Thyroid gland (tissue), 4 donors: ENCODE data around the gene PSMG4. TPM values are rescaled to one million over a fixed set of nuclear protein-coding genes. Genes with fewer than 3 reads are reported as not detected.

Experiments used
- DNase-seq, 2 donors: peaks; one replicate each; pipeline ENCODE4 v3.0.0-alpha.2; 2019
- H3K27ac ChIP-seq, 3 donors: fragments of 200-600 bp; sonication (generic); 1 replicate in 2 of 3; 2 replicates in 1 of 3; pipeline ENCODE4 v1.5.1; 2016 to 2019; ENCODE audit warnings: mild to moderate bottlenecking in 1 of 3, moderate library complexity in 1 of 3
- H3K27me3 ChIP-seq: fragments of 200-600 bp; sonication (generic); one replicate; pipeline ENCODE4 v1.5.1; 2019
- H3K36me3 ChIP-seq, 2 donors: fragments of 200-600 bp; sonication (generic); one replicate each; pipeline ENCODE4 v1.5.1; 2016 to 2019
- H3K4me1 ChIP-seq, 2 donors: fragments of 200-600 bp; sonication (generic); one replicate each; pipeline ENCODE4 v1.5.1; 2017 to 2019
- H3K4me3 ChIP-seq, 3 donors: fragments of 200-600 bp; sonication (generic); replicated peaks in 1 of 3; 1 replicate in 2 of 3; 2 replicates in 1 of 3; pipeline ENCODE4 v1.5.1; 2016; ENCODE audit warnings: mild to moderate bottlenecking in 1 of 3
- H3K9me3 ChIP-seq: fragments of 200-600 bp; sonication (generic); one replicate; pipeline ENCODE4 v1.5.1; 2017
- CTCF ChIP-seq, 6 experiments: fragments of 200-600 bp in 3 of 6; fragments of 450-650 bp in 3 of 6; sonication (generic) in 3 of 6; IDR thresholded peaks; one replicate each; pipeline ENCODE4 v1.5.1; 2016 to 2019; ENCODE audit warnings: antibody characterized with exemption in 6 of 6, mild to moderate bottlenecking in 2 of 6, inconsistent platforms in 1 of 6, moderate library complexity in 1 of 6
- POLR2A ChIP-seq, 2 donors: fragments of 450-650 bp; IDR thresholded peaks; one replicate each; pipeline ENCODE4 v1.6.1; 2017; ENCODE audit warnings: antibody characterized with exemption in 2 of 2, mild to moderate bottlenecking in 2 of 2, moderate library complexity in 1 of 2
- WGBS, 2 donors: methylation state at CpG; one replicate each; pipeline ENCODE4 v1.1.5; 2017; 5-methylcytosine and 5-hydroxymethylcytosine counted together
- intact Hi-C: fragments of 100-400 bp; cut with DNase I; formaldehyde crosslinking; loops from one replicate; pipeline ENCODE4 v1.15.1; 2023
- total RNA-seq, 4 donors: library from RNA; depleted of rRNA; stranded (reverse); fragments of >200 nt; gene quantifications; one replicate each; pipeline ENCODE4 v1.2.3, GENCODE V29; 2016

PSMG4 gene
- total RNA-seq, 4 donors from 2014 or later: 19.6 to 41.8 (median 34.4) TPM

GRCh38 chr6:3297909-3298308 is 39.2 kb downstream of the PSMG4 start:
- Histone ChIP-seq H3K27ac (no peak overlapping the region), H3K4me3 (no peak overlapping the region), H3K9me3 (no peaks in the 10 kb centered on the region), H3K36me3 (no peaks in the 10 kb centered on the region), H3K27me3 (no peaks in the 10 kb centered on the region), H3K4me1 (no peaks in the 10 kb centered on the region)
- intact Hi-C loops: no loop called here
- WGBS, 2 donors: 86 to 90% methylated on average over 11 of the region's 11 CpGs
- no peak for DNase-seq
- no peak for TF ChIP-seq CTCF (IDR thresholded peaks at IDR 0.05)
- TF ChIP-seq POLR2A (IDR thresholded peaks at IDR 0.05): no peak

- intact Hi-C loops: no loop called here
- no peak overlapping the region for H3K27ac ChIP-seq
- WGBS, 2 donors: 91 to 96% methylated on average over 10 of the region's 10 CpGs
- no peaks in the 10 kb centered on the region for H3K9me3 ChIP-seq
- TF ChIP-seq CTCF (IDR thresholded peaks at IDR 0.05) (no peak), POLR2A (IDR thresholded peaks at IDR 0.05) (no peak)
- H3K36me3 ChIP-seq: no peaks in the 10 kb centered on the region
- H3K4me1 ChIP-seq: no peaks in the 10 kb centered on the region
- DNase-seq: no peak
- H3K27me3 ChIP-seq: no peaks in the 10 kb centered on the region
- H3K4me3 ChIP-seq: no peak overlapping the region
These were observed 40.5 kb downstream of the PSMG4 start for GRCh38 chr6:3299221-3299620.

GRCh38 chr6:3301506-3301905 is 42.8 kb downstream of the PSMG4 start:
- TF ChIP-seq CTCF (IDR thresholded peaks at IDR 0.05) (no peak), POLR2A (IDR thresholded peaks at IDR 0.05) (no peak)
- 95 to 96% methylated on average over 8 of the region's 8 CpGs for WGBS, 2 donors
- Histone ChIP-seq H3K4me3 (no peak overlapping the region), H3K36me3 (no peaks in the 10 kb centered on the region), H3K27me3 (no peaks in the 10 kb centered on the region), H3K27ac (no peak overlapping the region), H3K9me3 (no peaks in the 10 kb centered on the region), H3K4me1 (no peaks in the 10 kb centered on the region)
- intact Hi-C loops: no loop called here
- DNase-seq: no peak

GRCh38 chr6:3303795-3304411 is 45.2 kb downstream of the PSMG4 start:
- Histone ChIP-seq H3K4me1 (no peaks in the 10 kb centered on the region), H3K27me3 (no peaks in the 10 kb centered on the region), H3K9me3 (no peaks in the 10 kb centered on the region), H3K4me3 (no peak overlapping the region), H3K27ac (no peak overlapping the region), H3K36me3 (no peaks in the 10 kb centered on the region)
- WGBS, 2 donors: 94 to 96% methylated on average over 3 of the region's 3 CpGs
- TF ChIP-seq CTCF (IDR thresholded peaks at IDR 0.05) (no peak), POLR2A (IDR thresholded peaks at IDR 0.05) (no peak)
- intact Hi-C loops: no loop called here
- DNase-seq: no peak

GRCh38 chr6:3304500-3305215 is 45.9 kb downstream of the PSMG4 start:
- no peak overlapping the region for H3K27ac ChIP-seq
- DNase-seq: no peak
- H3K4me3 ChIP-seq: no peak overlapping the region
- intact Hi-C loops: no loop called here
- WGBS, 2 donors: 92 to 93% methylated on average over 16 of the region's 16 CpGs
- H3K9me3 ChIP-seq: no peaks in the 10 kb centered on the region
- H3K4me1 ChIP-seq: no peaks in the 10 kb centered on the region
- H3K36me3 ChIP-seq: no peaks in the 10 kb centered on the region
- no peaks in the 10 kb centered on the region for H3K27me3 ChIP-seq
- no peak for TF ChIP-seq CTCF (IDR thresholded peaks at IDR 0.05)
- TF ChIP-seq POLR2A (IDR thresholded peaks at IDR 0.05): no peak
